Activated T-cell treated with anti-CD3 and anti-CD28 coated beads, Interleukin-2, amount 50 U/mL, for 48 hours (primary cell): ENCODE data around the gene PPIF.
A peak's percentile ranks its signal among the peaks of the same experiment; 100 is the strongest.

ENCODE experiments used
- DNase-seq, 2 experiments: peaks; one replicate each; pipeline ENCODE4 v3.0.0-alpha.2; 2020

The PPIF gene

GRCh38 chr10:79387974-79388850 is 40.9 kb downstream of the PPIF start:
- peak; percentile 10 to 13 for DNase-seq

GRCh38 chr10:79390057-79390456 is 42.8 kb downstream of the PPIF start:
- no peak for DNase-seq

- no peak for DNase-seq
Measured at GRCh38 chr10:79390551-79391229, 43.4 kb downstream of the PPIF start.

- DNase-seq: no peak
Measured at GRCh38 chr10:79391231-79392019, 44.2 kb downstream of the PPIF start.

GRCh38 chr10:79392020-79392398 is 44.7 kb downstream of the PPIF start:
- DNase-seq: no peak

- DNase-seq: no peak
Measured at GRCh38 chr10:79392506-79393176, 45.4 kb downstream of the PPIF start.

- no peak for DNase-seq
Measured at GRCh38 chr10:79393221-79393923, 46.1 kb downstream of the PPIF start.

- no peak for DNase-seq
Measured at GRCh38 chr10:79393924-79394610, 46.8 kb downstream of the PPIF start.

GRCh38 chr10:79394664-79395063 is 47.4 kb downstream of the PPIF start:
- no peak for DNase-seq

- no peak for DNase-seq
Measured at GRCh38 chr10:79396520-79396919, 49.3 kb downstream of the PPIF start.

- DNase-seq: no peak
Measured at GRCh38 chr10:79397051-79397450, 49.8 kb downstream of the PPIF start.

GRCh38 chr10:79397575-79398303 is 50.5 kb downstream of the PPIF start:
- no peak for DNase-seq

- DNase-seq: no peak
Measured at GRCh38 chr10:79398642-79399041, 51.4 kb downstream of the PPIF start.

- DNase-seq: no peak
Measured at GRCh38 chr10:79399223-79399831, 52.1 kb downstream of the PPIF start.

- DNase-seq: peak; percentile 79
Measured at GRCh38 chr10:79400146-79401004, 53.1 kb downstream of the PPIF start.

- DNase-seq: no peak
Measured at GRCh38 chr10:79401015-79401921, 54.0 kb downstream of the PPIF start.

GRCh38 chr10:79402625-79402946 is 55.3 kb downstream of the PPIF start:
- no peak for DNase-seq

- DNase-seq: no peak
Measured at GRCh38 chr10:79402951-79403350, 55.7 kb downstream of the PPIF start.
